Heart left ventricle (tissue), 16 donors: ENCODE measurements around the gene P2RY14. TPM values are rescaled to one million over a fixed set of nuclear protein-coding genes. Genes with fewer than 3 reads are reported as not detected.
A peak's percentile ranks its signal among the peaks of the same experiment; 100 is the strongest.

Experiments used
- ATAC-seq, 4 donors: fragments of 200-7000 bp; cut with Tn5 transposase; one replicate each; pipeline ENCODE4 v1.9.1; 2020 to 2022; ENCODE audit warnings: moderate library complexity in 4 of 4, mild to moderate bottlenecking in 3 of 4, moderate number of reproducible peaks in 1 of 4
- DNase-seq, 5 donors: peaks; one replicate each; pipeline ENCODE4 v3.0.0-alpha.2; 2020
- H3K27ac ChIP-seq, 12 donors: fragments of 200-600 bp; sonication (generic) in 4 of 12; one replicate each; pipeline versions ENCODE4 v1.5.0 to v1.8.0; 2016 to 2022; ENCODE audit warnings: mild to moderate bottlenecking in 2 of 12
- H3K27me3 ChIP-seq, 9 donors: fragments of 200-600 bp; sonication (generic) in 2 of 9; one replicate each; pipeline versions ENCODE4 v1.5.1 to v1.8.0; 2016 to 2022; ENCODE audit warnings: mild to moderate bottlenecking in 3 of 9
- H3K36me3 ChIP-seq, 9 donors: fragments of 200-600 bp; sonication (generic) in 2 of 9; one replicate each; pipeline versions ENCODE4 v1.5.0 to v1.8.0; 2018 to 2022; ENCODE audit warnings: mild to moderate bottlenecking in 2 of 9
- H3K4me1 ChIP-seq, 12 donors: fragments of 200-600 bp; sonication (generic) in 4 of 12; one replicate each; pipeline versions ENCODE4 v1.5.0 to v1.8.0; 2016 to 2022; ENCODE audit warnings: mild to moderate bottlenecking in 3 of 12
- H3K4me3 ChIP-seq, 12 donors: fragments of 200-600 bp; sonication (generic) in 4 of 12; one replicate each; pipeline versions ENCODE4 v1.5.0 to v1.8.0; 2017 to 2022; ENCODE audit warnings: mild to moderate bottlenecking in 9 of 12, moderate library complexity in 4 of 12
- H3K9me3 ChIP-seq, 12 donors: fragments of 200-600 bp; sonication (generic) in 4 of 12; one replicate each; pipeline versions ENCODE4 v1.5.0 to v1.8.0; 2016 to 2022; ENCODE audit warnings: mild to moderate bottlenecking in 1 of 12
- POLR2A ChIP-seq, 2 donors: fragments of 450-650 bp; IDR thresholded peaks; one replicate each; pipeline ENCODE4 v1.6.1; 2017; ENCODE audit warnings: antibody characterized with exemption in 2 of 2, mild to moderate bottlenecking in 2 of 2, moderate library complexity in 2 of 2
- WGBS, 4 donors: extraction: QIAGEN DNeasy Blood & Tissue Kit in 2 of 4; methylation state at CpG; one replicate each; pipeline versions ENCODE4 v1.1.5 to v1.1.7; 2013 to 2018; 5-methylcytosine and 5-hydroxymethylcytosine counted together
- intact Hi-C, 10 donors: fragments of 100-400 bp; cut with DNase I; formaldehyde crosslinking; loops; one replicate each; pipeline versions ENCODE4 v1.11.1 to v1.14.2; 2022
- polyA plus RNA-seq, 2 donors: library from polyadenylated mRNA; stranded (reverse); fragments of 200-250 nt; gene quantifications; one replicate each; pipeline ENCODE4 v1.2.3, GENCODE V29; 2013
- total RNA-seq, 9 donors: library from RNA; depleted of rRNA in 2 of 9; stranded (reverse); fragments of >200 nt in 2 of 9; fragmentation: NEBNext Ultra II Directional in 3 of 9; extraction: Animal tissue kit (Norgen Biotek cat#: 25700) in 3 of 9; gene quantifications; one replicate each; pipeline versions ENCODE4 v1.1.0 to v1.2.4, GENCODE V29; 2016 to 2023
- TF ChIP-seq, protein P1 (sequence below), 12 donors: fragments of 200-600 bp; sonication (generic) in 4 of 12; IDR thresholded peaks; one replicate each; pipeline versions ENCODE4 v1.5.0 to v1.8.0; 2018 to 2022; ENCODE audit warnings: antibody characterized with exemption in 12 of 12, mild to moderate bottlenecking in 5 of 12
- donor health status: ischemic (EF 13 %, LVEDD 7.1; RV severe dilation, severe dysfunction).
- donor health status: healthy with polysubstance abuse.
- donor health status: DM: no; HTN: yes; CAD: no.
- donor health status: DM: no; HTN: no; CAD: no.
- donor health status: ischemic (EF 25% LVEDD 6.9; RV normal size, moderate dysfunction).
- donor health status: ischemic (EF 25% LVEDD 5.7; RV mildly dilated, moderate dysfunction).
- donor health status: healthy.
- donor health status: DM: yes; HTN: yes; CAD: no.
- donor health status: ischemic (EF 35%, LVEDD 5.7; RV mildly dilated, moderate dysfunction).
- donor health status: nonischemic (EF 11% LVEDD 7.7; RV severe dilation, severe dysfunction).
- donor health status: DM: yes; HTN: yes; CAD: no.
- donor health status: PGD.
- donor health status: ischemic (EF 29% LVEDD 5.4; RV normal size, mild dysfunction).
- donor health status: nonischemic (EF 23%, LVEDD 6.1; RV moderate dilation, normal function).

The P2RY14 gene
- total and polyA plus RNA-seq, 11 donors = 0.75 to 8.4 (median 3.2) TPM

DNA sequence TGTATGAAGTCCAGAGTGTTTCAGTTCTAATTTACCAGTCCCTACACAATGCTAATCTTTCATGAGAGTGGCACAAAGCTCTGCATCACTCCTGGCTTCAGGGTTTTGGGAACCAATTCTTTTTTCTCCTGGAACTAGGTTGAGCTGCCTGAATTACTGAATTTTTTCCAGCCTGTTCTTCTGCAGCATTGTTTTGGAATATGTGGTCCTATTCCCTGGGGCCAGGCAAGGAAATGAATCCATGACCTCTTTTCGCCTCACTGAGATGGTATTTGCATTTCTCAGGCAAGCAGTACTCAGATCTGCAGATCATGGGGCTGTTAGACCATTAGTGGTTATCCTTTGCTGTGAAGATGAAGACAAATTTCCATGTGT, 49.7 kb downstream of the P2RY14 start:
- Histone ChIP-seq H3K4me3 (no peak overlapping the region), H3K4me1 (peaks cover 0 to 46% (median 14%) of the 10 kb centered on the region in 12 donors), H3K9me3 (no peaks in the 10 kb centered on the region), H3K27ac (peak overlapping the region in 11 of 12 donors; percentile 19 to 86 (median 62)), H3K27me3 (no peaks in the 10 kb centered on the region), H3K36me3 (no peaks in the 10 kb centered on the region)
- ATAC-seq = peak in 2 of 4 donors; percentile 65 to 70
- TF ChIP-seq POLR2A (IDR thresholded peaks at IDR 0.05) = no peak
- TF ChIP-seq, protein P1, sequence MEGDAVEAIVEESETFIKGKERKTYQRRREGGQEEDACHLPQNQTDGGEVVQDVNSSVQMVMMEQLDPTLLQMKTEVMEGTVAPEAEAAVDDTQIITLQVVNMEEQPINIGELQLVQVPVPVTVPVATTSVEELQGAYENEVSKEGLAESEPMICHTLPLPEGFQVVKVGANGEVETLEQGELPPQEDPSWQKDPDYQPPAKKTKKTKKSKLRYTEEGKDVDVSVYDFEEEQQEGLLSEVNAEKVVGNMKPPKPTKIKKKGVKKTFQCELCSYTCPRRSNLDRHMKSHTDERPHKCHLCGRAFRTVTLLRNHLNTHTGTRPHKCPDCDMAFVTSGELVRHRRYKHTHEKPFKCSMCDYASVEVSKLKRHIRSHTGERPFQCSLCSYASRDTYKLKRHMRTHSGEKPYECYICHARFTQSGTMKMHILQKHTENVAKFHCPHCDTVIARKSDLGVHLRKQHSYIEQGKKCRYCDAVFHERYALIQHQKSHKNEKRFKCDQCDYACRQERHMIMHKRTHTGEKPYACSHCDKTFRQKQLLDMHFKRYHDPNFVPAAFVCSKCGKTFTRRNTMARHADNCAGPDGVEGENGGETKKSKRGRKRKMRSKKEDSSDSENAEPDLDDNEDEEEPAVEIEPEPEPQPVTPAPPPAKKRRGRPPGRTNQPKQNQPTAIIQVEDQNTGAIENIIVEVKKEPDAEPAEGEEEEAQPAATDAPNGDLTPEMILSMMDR (IDR thresholded peaks at IDR 0.05) = no peak
- peak in 1 of 5 donors; percentile 48 for DNase-seq
- WGBS, 4 donors = 31 to 51% (median 42%) methylated on average over 1 of the region's 1 CpG
- intact Hi-C loops = loop anchor here (1.0 to 10.0 kb wide), 13 partner anchors 52 to 689 kb away; partner anchors contain the start of gene P2RY13 (in 1 of the 10)

DNA sequence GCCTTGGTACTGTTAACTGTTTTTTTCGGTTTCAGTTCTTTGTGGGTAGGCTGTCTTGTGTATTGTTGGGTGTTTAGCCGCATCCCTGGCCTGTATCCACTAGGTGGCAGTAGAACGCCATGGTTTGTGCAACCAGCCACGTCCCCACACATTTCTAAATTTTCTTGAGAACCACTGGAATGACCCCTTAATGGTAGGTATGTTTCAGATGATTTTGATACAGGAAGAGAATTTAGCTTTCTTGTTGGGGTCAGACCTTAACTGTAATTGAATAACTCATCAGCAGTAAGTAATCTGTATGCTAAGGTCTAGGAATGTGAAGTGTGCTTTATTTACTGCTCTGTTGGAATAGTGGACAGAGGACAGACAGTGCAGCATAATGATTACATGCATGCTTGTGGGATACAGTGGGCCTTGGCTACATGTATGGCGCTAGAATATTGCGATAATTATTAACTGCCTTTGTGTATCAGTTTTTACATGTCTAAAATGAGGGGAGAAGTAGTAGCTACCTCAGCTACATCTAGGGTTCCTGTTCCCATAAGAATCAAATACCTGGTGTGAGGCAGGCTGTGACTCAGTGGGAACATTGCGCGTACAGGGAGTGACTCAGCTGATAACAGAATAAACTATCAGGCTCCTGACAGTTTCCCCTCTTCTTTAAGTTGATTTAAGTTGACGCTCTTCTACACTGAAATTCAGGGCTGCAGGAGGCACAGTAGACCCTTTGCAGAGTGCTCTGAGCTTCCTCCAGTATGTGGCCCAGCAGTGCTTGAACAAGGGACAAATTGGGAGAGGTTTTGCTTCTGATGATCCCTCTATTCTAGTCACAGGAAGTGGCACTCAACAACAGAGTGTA, 50.3 kb downstream of the P2RY14 start:
- Histone ChIP-seq H3K27ac (peak overlapping the region in 11 of 12 donors; percentile 19 to 86 (median 62)), H3K9me3 (no peaks in the 10 kb centered on the region), H3K4me1 (peaks cover 0 to 46% (median 14%) of the 10 kb centered on the region in 12 donors), H3K36me3 (no peaks in the 10 kb centered on the region), H3K4me3 (no peak overlapping the region), H3K27me3 (no peaks in the 10 kb centered on the region)
- peak; percentile 60 to 75 (median 70) for DNase-seq
- TF ChIP-seq, protein P1 (IDR thresholded peaks at IDR 0.05) = peak; percentile 84 to 96 (median 90)
- no peak for TF ChIP-seq POLR2A (IDR thresholded peaks at IDR 0.05)
- intact Hi-C loops = loop anchor here (1.0 to 10.0 kb wide), 15 partner anchors 53 to 689 kb away; partner anchors contain the start of gene P2RY13 (in 1 of the 10)
- WGBS, 4 donors = 35 to 40% (median 37%) methylated on average over 9 of the region's 9 CpGs
- ATAC-seq = peak; percentile 65 to 94 (median 88)

DNA sequence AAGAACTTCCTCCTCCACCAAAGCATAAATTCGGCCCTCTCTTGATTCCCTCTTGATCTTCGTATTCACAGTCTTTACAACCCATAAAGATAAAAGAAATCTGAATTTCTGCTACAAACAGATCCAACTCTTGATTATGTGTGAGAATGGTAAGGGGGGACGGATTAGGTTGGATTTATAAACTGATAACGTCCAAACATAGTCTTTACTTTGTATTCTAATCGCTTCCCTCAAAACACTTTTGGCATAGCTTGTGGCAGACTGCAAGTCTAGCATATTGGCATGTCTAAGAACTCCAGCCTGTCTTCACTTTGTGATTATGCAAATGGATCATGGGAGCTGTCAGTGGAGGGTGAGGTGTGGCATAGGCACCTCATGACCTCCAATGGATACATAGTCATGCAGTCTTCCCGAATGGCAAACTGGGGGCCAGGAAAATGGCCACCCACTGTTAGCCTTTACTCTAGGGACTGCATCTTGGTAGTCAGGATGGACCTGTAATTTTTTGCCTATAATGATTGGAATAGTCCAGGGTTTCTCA, 51.0 kb downstream of the P2RY14 start:
- H3K36me3 ChIP-seq = no peaks in the 10 kb centered on the region
- peak overlapping the region in 5 of 12 donors; percentile 6 to 82 (median 62) for H3K27ac ChIP-seq
- H3K27me3 ChIP-seq = no peaks in the 10 kb centered on the region
- no peak for TF ChIP-seq POLR2A (IDR thresholded peaks at IDR 0.05)
- TF ChIP-seq, protein P1 (IDR thresholded peaks at IDR 0.05) = no peak
- no peak for DNase-seq
- H3K9me3 ChIP-seq = no peaks in the 10 kb centered on the region
- intact Hi-C loops = loop anchor here (1.0 to 10.0 kb wide), 13 partner anchors 55 to 690 kb away; partner anchors contain the start of gene P2RY13 (in 1 of the 10)
- WGBS, 4 donors = 70 to 80% (median 72%) methylated on average over 6 of the region's 6 CpGs
- peak; percentile 11 to 44 (median 14) for ATAC-seq
- H3K4me1 ChIP-seq = peaks cover 0 to 46% (median 14%) of the 10 kb centered on the region in 12 donors
- no peak overlapping the region for H3K4me3 ChIP-seq

DNA sequence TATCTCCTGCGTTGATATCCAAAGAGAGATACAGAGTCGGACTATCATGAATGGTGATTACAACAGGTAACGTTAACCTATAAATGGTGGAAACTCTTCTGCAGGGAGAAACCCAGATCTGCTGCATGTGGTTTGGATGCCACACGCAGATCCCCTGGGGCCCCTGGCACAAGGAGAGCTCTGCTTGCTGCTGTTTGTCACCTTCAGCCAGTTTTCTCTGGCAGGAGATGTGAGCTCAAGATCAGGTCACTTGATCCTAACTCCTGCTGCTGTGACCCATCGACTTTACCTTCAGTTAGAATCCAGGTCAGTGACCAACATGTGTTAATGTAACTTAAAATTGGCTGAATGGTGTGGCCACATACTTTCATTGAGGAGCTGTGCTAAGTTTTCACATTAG, 51.5 kb downstream of the P2RY14 start:
- H3K27me3 ChIP-seq = no peaks in the 10 kb centered on the region
- no peaks in the 10 kb centered on the region for H3K36me3 ChIP-seq
- intact Hi-C loops = loop anchor here (1.0 to 10.0 kb wide), 13 partner anchors 55 to 690 kb away; partner anchors contain the start of gene P2RY13 (in 1 of the 10)
- no peaks in the 10 kb centered on the region for H3K9me3 ChIP-seq
- TF ChIP-seq, protein P1 (IDR thresholded peaks at IDR 0.05) = no peak
- no peak for TF ChIP-seq POLR2A (IDR thresholded peaks at IDR 0.05)
- ATAC-seq (no peak), DNase-seq (no peak)
- no peak overlapping the region for H3K4me3 ChIP-seq
- no peak overlapping the region for H3K27ac ChIP-seq
- WGBS, 4 donors = 77 to 87% (median 85%) methylated on average over 5 of the region's 5 CpGs
- peaks cover 0 to 46% (median 14%) of the 10 kb centered on the region in 12 donors for H3K4me1 ChIP-seq
